ENCODE measurements around the gene IL33.

- no peak for TF ChIP-seq EP300 (IDR thresholded peaks at IDR 0.05; ENCODE audit: low read depth)
- TF ChIP-seq CTCF (IDR thresholded peaks at IDR 0.05): no peak
Measured at GRCh38 chr9:6212722-6213375, 2.8 kb upstream of the IL33 start.
